ENCODE results near the gene EVA1A. TPM values are rescaled to one million over a fixed set of nuclear protein-coding genes. Genes with fewer than 3 reads are reported as not detected.

Gene EVA1A
- total RNA-seq, 1 donor from 2014 or later = 112 TPM

DNA sequence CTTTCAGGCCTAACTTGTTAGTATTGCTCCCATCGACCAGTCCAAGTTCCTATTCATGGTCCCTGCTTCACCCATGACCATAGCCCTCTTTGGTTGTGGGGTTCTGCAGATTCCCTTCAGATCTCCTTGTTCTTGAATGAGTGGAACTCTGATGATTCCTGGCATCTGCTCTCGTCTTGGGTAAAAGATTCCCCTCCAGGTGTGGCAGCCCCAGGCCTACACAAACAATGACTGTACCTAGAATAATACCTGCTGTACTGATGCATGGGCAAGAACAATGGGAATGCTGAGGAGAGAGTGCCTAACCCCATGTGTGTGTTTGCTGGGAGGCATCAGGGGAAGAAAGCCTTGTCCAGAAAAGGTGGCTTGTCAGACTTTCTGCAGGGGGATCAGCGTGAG lies 46.7 kb upstream of the EVA1A start:
- Histone ChIP-seq H3K36me3 (ENCODE audit: control insufficient read depth, insufficient read depth, low read length) (no peaks in the 10 kb centered on the region), H3K27me3 (ENCODE audit: control insufficient read depth, insufficient read depth, low read length) (peaks cover 2% of the 10 kb centered on the region), H3K4me3 (ENCODE audit: low read depth, low read length) (no peak overlapping the region)
- TF ChIP-seq, protein P1, sequence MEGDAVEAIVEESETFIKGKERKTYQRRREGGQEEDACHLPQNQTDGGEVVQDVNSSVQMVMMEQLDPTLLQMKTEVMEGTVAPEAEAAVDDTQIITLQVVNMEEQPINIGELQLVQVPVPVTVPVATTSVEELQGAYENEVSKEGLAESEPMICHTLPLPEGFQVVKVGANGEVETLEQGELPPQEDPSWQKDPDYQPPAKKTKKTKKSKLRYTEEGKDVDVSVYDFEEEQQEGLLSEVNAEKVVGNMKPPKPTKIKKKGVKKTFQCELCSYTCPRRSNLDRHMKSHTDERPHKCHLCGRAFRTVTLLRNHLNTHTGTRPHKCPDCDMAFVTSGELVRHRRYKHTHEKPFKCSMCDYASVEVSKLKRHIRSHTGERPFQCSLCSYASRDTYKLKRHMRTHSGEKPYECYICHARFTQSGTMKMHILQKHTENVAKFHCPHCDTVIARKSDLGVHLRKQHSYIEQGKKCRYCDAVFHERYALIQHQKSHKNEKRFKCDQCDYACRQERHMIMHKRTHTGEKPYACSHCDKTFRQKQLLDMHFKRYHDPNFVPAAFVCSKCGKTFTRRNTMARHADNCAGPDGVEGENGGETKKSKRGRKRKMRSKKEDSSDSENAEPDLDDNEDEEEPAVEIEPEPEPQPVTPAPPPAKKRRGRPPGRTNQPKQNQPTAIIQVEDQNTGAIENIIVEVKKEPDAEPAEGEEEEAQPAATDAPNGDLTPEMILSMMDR (IDR thresholded peaks at IDR 0.05; ENCODE audit: insufficient read depth, low read length, poor library complexity, severe bottlenecking) = no peak
- DNase-seq (ENCODE audit: low read depth) = no peak

DNA sequence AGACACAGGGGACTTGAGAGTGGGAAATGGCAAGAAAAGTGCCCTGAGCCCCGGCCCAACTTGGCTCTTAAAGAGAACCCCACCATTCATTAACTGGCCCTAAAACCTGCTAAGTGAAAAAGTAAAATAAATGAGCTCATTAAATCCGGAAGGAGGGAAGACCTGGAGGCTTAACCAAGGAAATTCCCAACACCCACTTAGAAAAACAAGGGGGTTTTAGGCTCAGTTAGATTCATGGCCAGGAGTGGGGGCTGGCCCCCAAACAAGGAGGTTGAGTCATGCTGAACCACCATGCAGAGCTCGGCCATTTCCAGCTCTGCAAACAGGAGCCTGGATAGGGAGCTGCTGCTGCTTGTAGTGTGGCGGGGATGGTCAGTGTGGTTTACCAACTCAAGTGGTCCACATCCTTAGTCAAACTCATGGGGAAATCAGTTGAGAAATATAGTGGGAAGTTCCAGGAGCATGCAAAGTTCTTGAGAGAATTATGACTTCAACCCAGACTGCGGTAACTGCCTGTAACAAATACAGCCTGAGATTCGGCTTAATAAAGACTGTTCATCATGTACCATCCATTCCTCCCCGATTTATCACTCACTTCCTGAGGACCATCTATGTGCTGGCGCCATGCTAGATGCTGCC lies 46.1 kb upstream of the EVA1A start:
- Histone ChIP-seq H3K27me3 (ENCODE audit: control insufficient read depth, insufficient read depth, low read length) (peaks cover 2% of the 10 kb centered on the region), H3K36me3 (ENCODE audit: control insufficient read depth, insufficient read depth, low read length) (no peaks in the 10 kb centered on the region), H3K4me3 (ENCODE audit: low read depth, low read length) (no peak overlapping the region)
- TF ChIP-seq, protein P1 (IDR thresholded peaks at IDR 0.05; ENCODE audit: insufficient read depth, low read length, poor library complexity, severe bottlenecking) = no peak
- DNase-seq (ENCODE audit: low read depth) = peak; percentile 89

DNA sequence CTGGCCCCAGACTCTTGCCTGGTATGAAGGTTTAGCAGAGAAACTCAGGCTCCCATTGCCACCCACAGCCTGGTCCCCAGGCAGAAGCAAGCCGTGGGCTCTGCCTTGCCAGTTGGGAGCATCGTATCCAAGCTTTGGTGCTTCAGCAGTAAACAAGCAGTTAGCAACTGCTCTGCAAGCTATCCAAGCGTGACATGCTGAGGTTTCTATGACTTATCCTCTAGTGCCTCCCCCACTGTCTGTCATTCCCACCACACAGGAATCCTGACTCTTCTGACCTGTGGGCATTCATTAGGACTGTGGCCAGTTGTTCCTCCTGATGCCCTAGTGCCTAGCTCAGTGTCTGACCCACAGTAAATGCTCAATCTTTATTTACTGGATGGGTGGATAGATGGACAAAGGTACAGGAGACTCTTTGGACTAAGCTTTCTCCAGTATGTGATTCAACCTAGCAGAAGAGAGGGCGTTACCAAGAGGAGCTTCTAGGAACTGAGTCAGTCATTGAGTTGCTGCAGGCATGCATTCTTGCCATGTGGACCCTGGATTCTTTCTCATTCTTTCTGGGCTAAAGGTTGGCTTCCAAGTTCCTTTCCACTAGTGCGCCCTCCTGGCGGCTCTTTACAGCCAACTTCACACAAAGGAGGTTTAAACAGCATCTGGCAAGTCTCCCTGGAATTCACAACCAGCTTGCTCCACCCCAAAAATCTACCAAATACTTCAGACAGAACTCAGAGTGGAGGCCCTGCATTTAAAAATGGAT lies 45.2 kb upstream of the EVA1A start:
- peaks cover 2% of the 10 kb centered on the region for H3K27me3 ChIP-seq (ENCODE audit: control insufficient read depth, insufficient read depth, low read length)
- DNase-seq (ENCODE audit: low read depth) = peak; percentile 93
- no peaks in the 10 kb centered on the region for H3K36me3 ChIP-seq (ENCODE audit: control insufficient read depth, insufficient read depth, low read length)
- H3K4me3 ChIP-seq (ENCODE audit: low read depth, low read length) = no peak overlapping the region
- TF ChIP-seq, protein P1 (IDR thresholded peaks at IDR 0.05; ENCODE audit: insufficient read depth, low read length, poor library complexity, severe bottlenecking) = peak; percentile 53

- no peaks in the 10 kb centered on the region for H3K36me3 ChIP-seq (ENCODE audit: control insufficient read depth, insufficient read depth, low read length)
- H3K4me3 ChIP-seq (ENCODE audit: low read depth, low read length) = no peak overlapping the region
- TF ChIP-seq, protein P1 (IDR thresholded peaks at IDR 0.05; ENCODE audit: insufficient read depth, low read length, poor library complexity, severe bottlenecking) = no peak
- DNase-seq (ENCODE audit: low read depth) = peak; percentile 60
- H3K27me3 ChIP-seq (ENCODE audit: control insufficient read depth, insufficient read depth, low read length) = no peaks in the 10 kb centered on the region
Measured at GRCh38 chr2:75604484-75604883, 43.7 kb upstream of the EVA1A start.

DNA sequence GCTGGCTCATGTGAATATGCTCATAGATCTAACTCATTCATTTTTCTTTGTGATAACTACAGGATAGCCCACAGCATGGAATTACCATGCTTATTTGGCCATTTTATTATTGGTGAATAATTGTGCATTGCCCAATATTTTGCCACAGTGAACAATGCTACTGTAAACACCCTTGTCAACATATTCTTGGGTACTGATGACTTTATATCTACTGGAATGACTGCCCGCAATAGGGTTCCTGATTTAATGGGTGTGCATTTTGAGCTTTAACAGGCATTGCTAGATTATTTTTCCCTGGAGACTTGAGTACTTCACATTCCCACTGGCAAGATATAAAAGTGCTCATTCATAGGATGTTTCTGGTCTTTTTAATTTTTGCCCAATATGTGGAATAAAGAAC lies 42.7 kb upstream of the EVA1A start:
- no peak overlapping the region for H3K4me3 ChIP-seq (ENCODE audit: low read depth, low read length)
- no peak for DNase-seq (ENCODE audit: low read depth)
- TF ChIP-seq, protein P1 (IDR thresholded peaks at IDR 0.05; ENCODE audit: insufficient read depth, low read length, poor library complexity, severe bottlenecking) = no peak

More for the DNA sequence above, 42.7 kb upstream of the EVA1A start:
- Histone ChIP-seq H3K36me3 (ENCODE audit: control insufficient read depth, insufficient read depth, low read length) (no peaks in the 10 kb centered on the region), H3K27me3 (ENCODE audit: control insufficient read depth, insufficient read depth, low read length) (no peaks in the 10 kb centered on the region)
